H1 (cell line): ENCODE results near the gene SPEF2. TPM values are rescaled to one million over a fixed set of nuclear protein-coding genes. Genes with fewer than 3 reads are reported as not detected.

ENCODE experiments used
- CTCF ChIA-PET: fragments of 300-600 bp; sonication (Branson Sonifier 250); formaldehyde crosslinking; loops from one replicate; lab custom pipeline; 2021; ENCODE audit not compliant: partially characterized antibody; lab: Charles Lee
- POLR2A ChIA-PET: fragments of 300-600 bp; sonication (Branson Sonifier 250); formaldehyde crosslinking; loops from one replicate; lab custom pipeline; 2021; ENCODE audit warnings: inconsistent platforms; ENCODE audit not compliant: partially characterized antibody; lab: Charles Lee
- DNase-seq, 2 experiments: peaks; one replicate each; pipeline versions ENCODE4 v3.0.0 to v3.0.0-alpha.2; 2010 to 2022; ENCODE audit warnings: low spot score in 2 of 2, low read depth in 1 of 2, mixed read lengths in 1 of 2
- FAIRE-seq: peaks from 2 replicates; lab custom pipeline; 2011; peaks lifted over from hg19 to GRCh38; lab: Jason Lieb, UNC
- H2AFZ ChIP-seq: 2 replicates; pipeline ENCODE4 v1.8.1; 2012; ENCODE audit warnings: low read length, inconsistent platforms
- H2AK5ac ChIP-seq: 2 replicates; pipeline ENCODE4 v1.6.1; 2013; ENCODE audit warnings: low read depth, low read length
- H2BK120ac ChIP-seq: replicated peaks from 2 replicates; pipeline ENCODE3; 2013; ENCODE audit warnings: low read depth, low read length, inconsistent platforms
- H2BK12ac ChIP-seq: 2 replicates; pipeline ENCODE4 v1.6.1; 2013; ENCODE audit warnings: low read depth, low read length
- H2BK15ac ChIP-seq: 2 replicates; pipeline ENCODE4 v1.6.1; 2013; ENCODE audit warnings: low read length
- H2BK20ac ChIP-seq: 2 replicates; pipeline ENCODE4 v1.6.1; 2013; ENCODE audit warnings: low read length
- H2BK5ac ChIP-seq: 2 replicates; pipeline ENCODE4 v1.6.1; 2013; ENCODE audit warnings: low read depth, low read length
- H3K14ac ChIP-seq: 2 replicates; pipeline ENCODE4 v1.6.1; 2013; ENCODE audit warnings: inconsistent platforms; ENCODE audit not compliant: insufficient read length
- H3K18ac ChIP-seq: 2 replicates; pipeline ENCODE4 v1.6.1; 2013; ENCODE audit warnings: low read length; ENCODE audit errors: extremely low read depth
- H3K23ac ChIP-seq: 2 replicates; pipeline ENCODE4 v1.6.1; 2013; ENCODE audit warnings: inconsistent platforms; ENCODE audit not compliant: insufficient read length
- H3K23me2 ChIP-seq: 2 replicates; pipeline ENCODE4 v1.6.1; 2013; ENCODE audit warnings: low read depth, low read length
- H3K27ac ChIP-seq: 2 replicates; pipeline ENCODE4 v1.6.1; 2011; ENCODE audit warnings: low read depth, low read length, inconsistent platforms
- H3K27me3 ChIP-seq, 4 experiments: replicated peaks in 1 of 4; 1 replicate in 1 of 4; 2 replicates in 3 of 4; pipeline versions ENCODE4 v1.6.1 to v1.8.1; 2011 to 2013; ENCODE audit warnings: low read length in 3 of 4, mild to moderate bottlenecking in 3 of 4, inconsistent platforms in 2 of 4, mixed read lengths in 2 of 4, moderate library complexity in 1 of 4; ENCODE audit not compliant: control insufficient read depth in 3 of 4, insufficient read depth in 3 of 4; ENCODE audit errors: extremely low read depth in 1 of 4
- H3K36me3 ChIP-seq, 4 experiments: 2 replicates each; pipeline versions ENCODE4 v1.6.1 to v1.8.1; 2011 to 2013; ENCODE audit warnings: mild to moderate bottlenecking in 4 of 4, low read length in 3 of 4, moderate library complexity in 2 of 4, control low read depth in 1 of 4, inconsistent platforms in 1 of 4; ENCODE audit not compliant: insufficient read depth in 4 of 4, control insufficient read depth in 2 of 4
- H3K4ac ChIP-seq: replicated peaks from 2 replicates; pipeline ENCODE3; 2013; ENCODE audit warnings: low read length, low read depth, mixed read lengths, inconsistent platforms; ENCODE audit not compliant: insufficient read length
- H3K4me1 ChIP-seq, 4 experiments: replicated peaks in 1 of 4; 1 replicate in 1 of 4; 2 replicates in 3 of 4; pipeline versions ENCODE4 v1.6.1 to v1.8.1; 2011 to 2013; ENCODE audit warnings: low read length in 3 of 4, inconsistent platforms in 2 of 4, mixed read lengths in 1 of 4; ENCODE audit not compliant: insufficient read depth in 4 of 4, control insufficient read depth in 3 of 4
- H3K4me2 ChIP-seq, 2 experiments: 2 replicates each; pipeline versions ENCODE4 v1.6.1 to v1.8.1; 2011 to 2013; ENCODE audit warnings: low read depth in 2 of 2, low read length in 2 of 2, control low read depth in 1 of 2, inconsistent platforms in 1 of 2, mild to moderate bottlenecking in 1 of 2; ENCODE audit not compliant: insufficient read depth in 1 of 2
- H3K4me3 ChIP-seq, 4 experiments: fragments of 200-600, 300-600 bp in 1 of 4; sonication (generic), shearing (Covaris generic), sonication (Bioruptor Twin) in 1 of 4; 2 replicates each; pipeline versions ENCODE4 v1.5.1 to v1.8.1; 2011 to 2016; ENCODE audit warnings: low read length in 4 of 4, low read depth in 3 of 4, control low read depth in 2 of 4, inconsistent platforms in 2 of 4, mild to moderate bottlenecking in 2 of 4, mixed read lengths in 1 of 4, moderate library complexity in 1 of 4; ENCODE audit not compliant: insufficient read depth in 2 of 4; ENCODE audit errors: extremely low read depth in 1 of 4
- H3K56ac ChIP-seq: replicated peaks from 2 replicates; pipeline ENCODE3; 2013; ENCODE audit warnings: low read depth, mild to moderate bottlenecking, mixed read lengths, low read length, inconsistent platforms; ENCODE audit not compliant: insufficient read length
- H3K79me1 ChIP-seq: 2 replicates; pipeline ENCODE4 v1.6.1; 2013; ENCODE audit warnings: low read depth, low read length, control low read depth
- H3K79me2 ChIP-seq, 2 experiments: 2 replicates each; pipeline versions ENCODE4 v1.6.1 to v1.8.1; 2012 to 2013; ENCODE audit warnings: low read length in 2 of 2, mild to moderate bottlenecking in 2 of 2, inconsistent platforms in 1 of 2; ENCODE audit not compliant: insufficient read depth in 2 of 2, control insufficient read depth in 1 of 2
- H3K9ac ChIP-seq, 4 experiments: replicated peaks in 1 of 4; 1 replicate in 1 of 4; 2 replicates in 3 of 4; pipeline versions ENCODE4 v1.6.1 to v1.8.1; 2011 to 2013; ENCODE audit warnings: low read depth in 3 of 4, low read length in 3 of 4, control low read depth in 2 of 4, mild to moderate bottlenecking in 2 of 4, moderate library complexity in 2 of 4, inconsistent platforms in 1 of 4; ENCODE audit errors: extremely low read depth in 1 of 4
- H3K9me3 ChIP-seq, 2 experiments: 2 replicates each; pipeline versions ENCODE4 v1.6.1 to v1.8.1; 2012 to 2013; ENCODE audit warnings: mild to moderate bottlenecking in 2 of 2, moderate library complexity in 2 of 2, control low read depth in 1 of 2, inconsistent platforms in 1 of 2, low read depth in 1 of 2, low read length in 1 of 2, mixed read lengths in 1 of 2; ENCODE audit not compliant: insufficient read depth in 2 of 2
- H4K20me1 ChIP-seq, 2 experiments: replicated peaks in 1 of 2; 2 replicates each; pipeline versions ENCODE3 to v1.8.1; 2011 to 2013; ENCODE audit warnings: inconsistent platforms in 2 of 2, low read length in 2 of 2, mild to moderate bottlenecking in 1 of 2; ENCODE audit not compliant: insufficient read depth in 2 of 2, control insufficient read depth in 1 of 2
- H4K5ac ChIP-seq: 2 replicates; pipeline ENCODE4 v1.6.1; 2013; ENCODE audit warnings: low read length, low read depth, mixed read lengths, inconsistent platforms; ENCODE audit not compliant: insufficient read length
- H4K8ac ChIP-seq: 2 replicates; pipeline ENCODE4 v1.8.0; 2013; ENCODE audit warnings: mild to moderate bottlenecking, moderate library complexity, low read length, inconsistent platforms; ENCODE audit not compliant: insufficient read depth; ENCODE audit errors: extremely low read depth
- H4K91ac ChIP-seq: replicated peaks from 2 replicates; pipeline ENCODE3; 2013; ENCODE audit warnings: low read length, mixed read lengths, inconsistent platforms; ENCODE audit not compliant: insufficient read length
- ATF2 ChIP-seq: IDR thresholded peaks from 2 replicates; pipeline ENCODE4 v1.6.1; 2012; ENCODE audit warnings: low read length, inconsistent platforms
- BCL11A ChIP-seq, 2 experiments: IDR thresholded peaks; one replicate each; pipeline ENCODE4 v1.6.1; 2011; ENCODE audit warnings: low read depth in 2 of 2, low read length in 2 of 2, mild to moderate bottlenecking in 2 of 2
- E2F6 ChIP-seq: IDR thresholded peaks from 2 replicates; pipeline ENCODE4 v1.6.1; 2012; ENCODE audit warnings: inconsistent platforms
- EGR1 ChIP-seq: IDR thresholded peaks from 2 replicates; pipeline ENCODE4 v1.6.1; 2011; ENCODE audit warnings: low read depth, low read length, borderline replicate concordance
- EP300 ChIP-seq, 2 experiments: IDR thresholded peaks; 1 replicate in 1 of 2; 2 replicates in 1 of 2; pipeline ENCODE4 v1.6.1; 2011 to 2012; ENCODE audit warnings: low read depth in 2 of 2, low read length in 2 of 2, mild to moderate bottlenecking in 2 of 2, borderline replicate concordance in 1 of 2, inconsistent platforms in 1 of 2, moderate library complexity in 1 of 2
- EZH2 ChIP-seq: fragments of 200-600 bp; sonication (generic); IDR thresholded peaks from 2 replicates; pipeline ENCODE4 v1.7.1; 2012; ENCODE audit warnings: low read depth, mild to moderate bottlenecking, moderate library complexity, low read length, inconsistent platforms; ENCODE audit not compliant: severe bottlenecking
- JUND ChIP-seq: IDR thresholded peaks from 2 replicates; pipeline ENCODE4 v1.6.1; 2011; ENCODE audit warnings: mild to moderate bottlenecking, improper control_type of control experiment, low read length
- KDM1A ChIP-seq: fragments of 200-600, 300-600 bp; sonication (generic); IDR thresholded peaks from 2 replicates; pipeline ENCODE4 v1.7.1; 2016; ENCODE audit warnings: mild to moderate bottlenecking, low read length, borderline replicate concordance
- POU5F1 ChIP-seq: IDR thresholded peaks from 2 replicates; pipeline ENCODE4 v1.6.1; 2011; ENCODE audit warnings: low read depth, mild to moderate bottlenecking, low read length, moderate library complexity
- RXRA ChIP-seq: IDR thresholded peaks from 2 replicates; pipeline ENCODE4 v1.6.1; 2011; ENCODE audit warnings: low read depth, mild to moderate bottlenecking, low read length, moderate library complexity; ENCODE audit not compliant: insufficient read depth
- TAF7 ChIP-seq: optimal IDR thresholded peaks from 2 replicates; pipeline ENCODE3; 2011; ENCODE audit warnings: low read depth, mild to moderate bottlenecking, inconsistent platforms, low read length, moderate library complexity, borderline replicate concordance
- TCF12 ChIP-seq: IDR thresholded peaks from 2 replicates; pipeline ENCODE4 v1.6.1; 2011; ENCODE audit warnings: low read depth, mild to moderate bottlenecking, low read length
- WGBS, 2 experiments: shearing (Covaris generic) in 1 of 2; methylation state at CpG; one replicate each; pipeline versions ENCODE4 v1.1.6 to v1.1.7; 2013 to 2015; ENCODE audit warnings: low lambda C conversion rate in 2 of 2, mixed read lengths in 2 of 2, inconsistent platforms in 1 of 2, low coverage in 1 of 2, missing lambda C conversion rate in 1 of 2; ENCODE audit not compliant: insufficient replicate concordance in 2 of 2, insufficient coverage in 1 of 2, insufficient read length in 1 of 2; ENCODE audit errors: extremely low coverage in 1 of 2, missing lambda C conversion rate in 1 of 2; 5-methylcytosine and 5-hydroxymethylcytosine counted together
- polyA plus RNA-seq, 7 experiments: library from polyadenylated mRNA; depleted of rRNA in 3 of 7; stranded (reverse) in 5 of 7; unstranded in 2 of 7; fragments of >200 nt in 5 of 7; fragments of 200-250 nt in 2 of 7; gene quantifications; 1 replicate in 5 of 7; 2 replicates in 1 of 7; 4 replicates in 1 of 7; pipeline versions ENCODE4 v1.2.1 to v1.2.3, GENCODE V29; 2011 to 2013; ENCODE audit warnings: missing spikeins in 2 of 7, mixed read lengths in 2 of 7
- total RNA-seq: library from RNA; stranded (reverse); fragmentation: NEBNext Ultra II Directional; extraction: Animal tissue kit (Norgen Biotek cat#: 25700); gene quantifications from 2 replicates; pipeline ENCODE4 v1.2.1, GENCODE V29; 2021

The SPEF2 gene
- total and polyA plus RNA-seq, 2 of the 8 experiments (the other 6 are each of a cell fraction or from before 2014, with no cell fraction given) = 0.14 to 0.73 TPM

- Histone ChIP-seq H3K9ac (no peak overlapping the region), H3K36me3 (no peaks in the 10 kb centered on the region), H3K27ac (no peak overlapping the region), H3K79me1 (no peaks in the 10 kb centered on the region), H2BK15ac (no peak overlapping the region), H2BK120ac (no peak overlapping the region), H3K4me3 (no peak overlapping the region), H3K4me1 (no peaks in the 10 kb centered on the region), H3K4ac (no peak overlapping the region), H4K91ac (no peak overlapping the region), H2BK20ac (no peak overlapping the region), H2BK5ac (no peak overlapping the region), H3K4me2 (no peak overlapping the region), H3K9me3 (no peaks in the 10 kb centered on the region), H4K5ac (no peak overlapping the region), H3K79me2 (no peaks in the 10 kb centered on the region), H3K14ac (no peak overlapping the region), H2BK12ac (no peak overlapping the region), H4K8ac (no peak overlapping the region), H3K23me2 (no peaks in the 10 kb centered on the region), H3K27me3 (peaks cover 0 to 2% (median 0%) of the 10 kb centered on the region in 4 experiments; a peak in 1 of 7 replicates), H3K23ac (no peak overlapping the region), H3K18ac (no peak overlapping the region), H3K56ac (no peak overlapping the region), H2AFZ (no peak overlapping the region), H2AK5ac (no peak overlapping the region), H4K20me1 (no peaks in the 10 kb centered on the region)
- 68% methylated on average over 1 of the region's 1 CpG; no CpG with 5 or more reads in 1 of the 2 experiments for WGBS, 2 experiments
- ChIA-PET POLR2A (no interaction called here), CTCF (no interaction called here)
- DNase-seq = no peak
- FAIRE-seq = no peak
- no peak for TF ChIP-seq TCF12
- TF ChIP-seq BCL11A (IDR thresholded peaks at IDR 0.05; ENCODE audit: low read depth in 2 of 2, low read length in 2 of 2) = no peak
- TF ChIP-seq POU5F1 = no peak
- no peak for TF ChIP-seq KDM1A
- no peak for TF ChIP-seq RXRA
- no peak for TF ChIP-seq E2F6
- TF ChIP-seq EZH2 = no peak
- TF ChIP-seq JUND = no peak
- no peak for TF ChIP-seq ATF2
- TF ChIP-seq TAF7 = no peak
- no peak for TF ChIP-seq EP300 (IDR thresholded peaks at IDR 0.05; ENCODE audit: borderline replicate concordance in 1 of 2, low read depth in 2 of 2, low read length in 2 of 2)
- TF ChIP-seq EGR1 = no peak
Observed at GRCh38 chr5:35647712-35648111, 30.0 kb downstream of the SPEF2 start.
